A673 (cell line): Measurements from ENCODE around the gene SERTAD2. TPM values are rescaled to one million over a fixed set of nuclear protein-coding genes. Genes with fewer than 3 reads are reported as not detected.

Experiments
- BruUV-seq: library from RNA; stranded (reverse); fragments of 400-500 nt; replicated peaks from 2 replicates; lab custom pipeline; 2021; lab: Mats Ljungman, UMichigan
- CTCF ChIA-PET: fragments of 300-600 bp; sonication (Branson Sonifier 250); formaldehyde crosslinking; loops from one replicate; lab custom pipeline; 2022; ENCODE audit warnings: antibody characterized with exemption; lab: Charles Lee
- POLR2A ChIA-PET: fragments of 300-600 bp; sonication (Branson Sonifier 250); formaldehyde crosslinking; loops from one replicate; lab custom pipeline; 2022; ENCODE audit warnings: antibody characterized with exemption; ENCODE audit not compliant: low non-redundant PET; lab: Charles Lee
- DNase-seq: peaks from one replicate; pipeline ENCODE4 v3.0.0-alpha.2; 2015; ENCODE audit warnings: low spot score
- H3K27ac ChIP-seq: fragments of 200-600 bp; sonication (generic); 2 replicates; pipeline ENCODE4 v1.5.1; 2016; ENCODE audit warnings: mixed run types, low read depth, mild to moderate bottlenecking, mixed read lengths, antibody characterized with exemption, low read length; ENCODE audit not compliant: poor library complexity, severe bottlenecking
- H3K27me3 ChIP-seq: fragments of 200-600 bp; sonication (generic); replicated peaks from 2 replicates; pipeline ENCODE4 v1.6.1; 2017; ENCODE audit warnings: mixed run types, low read depth, mild to moderate bottlenecking, mixed read lengths, antibody characterized with exemption, low read length; ENCODE audit not compliant: insufficient read depth, poor library complexity
- H3K36me3 ChIP-seq: fragments of 200-600 bp; sonication (generic); 2 replicates; pipeline ENCODE4 v1.6.1; 2016; ENCODE audit warnings: mixed run types, mild to moderate bottlenecking, mixed read lengths, antibody characterized with exemption, low read length; ENCODE audit not compliant: insufficient read depth, poor library complexity, severe bottlenecking
- H3K4me1 ChIP-seq: fragments of 200-600 bp; sonication (generic); 2 replicates; pipeline ENCODE4 v1.6.1; 2017; ENCODE audit warnings: mixed run types, mild to moderate bottlenecking, mixed read lengths, antibody characterized with exemption, low read length; ENCODE audit not compliant: insufficient read depth, poor library complexity, severe bottlenecking
- H3K4me3 ChIP-seq: fragments of 200-600 bp; sonication (generic); 2 replicates; pipeline ENCODE4 v1.5.1; 2016; ENCODE audit warnings: low read depth, mixed run types, mild to moderate bottlenecking, mixed read lengths, low read length; ENCODE audit not compliant: poor library complexity, severe bottlenecking
- H3K9me3 ChIP-seq: fragments of 200-600 bp; sonication (generic); 2 replicates; pipeline ENCODE4 v1.6.1; 2016; ENCODE audit warnings: mixed run types, low read depth, mild to moderate bottlenecking, mixed read lengths, antibody characterized with exemption, low read length; ENCODE audit not compliant: poor library complexity, severe bottlenecking
- CTCF ChIP-seq: fragments of 300-800, 200-600 bp; sonication (generic); conservative IDR thresholded peaks from 2 replicates; pipeline ENCODE4 v1.5.1; 2017; ENCODE audit warnings: low read depth, mild to moderate bottlenecking, antibody characterized with exemption, low read length, moderate library complexity, mixed read lengths
- EZH2 ChIP-seq: fragments of 200-600 bp; sonication (generic); IDR thresholded peaks from 2 replicates; pipeline ENCODE4 v1.6.1; 2017; ENCODE audit warnings: borderline replicate concordance, low read depth, mild to moderate bottlenecking, mixed read lengths, antibody characterized with exemption, low read length; ENCODE audit not compliant: poor library complexity, severe bottlenecking
- intact Hi-C: fragments of 100-400 bp; cut with micrococcal nuclease; formaldehyde crosslinking; loops from one replicate; pipeline ENCODE4 v1.10.0; 2022; ENCODE audit not compliant: unreplicated experiment
- total RNA-seq: library from RNA; stranded (reverse); gene quantifications from 2 replicates; pipeline ENCODE4 v1.2.3, GENCODE V29; 2021

Gene SERTAD2
- total RNA-seq, 1 experiment from 2014 or later = 22.2 TPM

DNA sequence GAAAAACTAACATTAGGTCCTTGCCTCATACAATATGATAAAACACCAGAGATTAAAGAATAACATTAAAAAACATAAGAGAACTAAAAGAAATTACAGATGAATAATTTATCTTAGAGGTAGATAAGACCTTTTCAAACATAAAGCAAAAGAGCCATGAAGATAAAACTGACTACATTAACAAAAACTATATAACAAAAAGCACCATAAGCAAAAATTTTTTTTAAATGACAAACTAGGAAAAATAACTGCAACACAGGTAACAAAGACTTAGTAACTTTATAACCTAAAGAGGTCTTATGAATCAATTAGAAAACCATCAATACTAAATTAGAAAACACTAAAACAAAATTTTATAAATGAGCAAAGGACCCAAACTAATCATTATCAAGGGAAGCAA lies 16.3 kb upstream of the SERTAD2 start:
- CTCF ChIA-PET = no interaction called here

DNA sequence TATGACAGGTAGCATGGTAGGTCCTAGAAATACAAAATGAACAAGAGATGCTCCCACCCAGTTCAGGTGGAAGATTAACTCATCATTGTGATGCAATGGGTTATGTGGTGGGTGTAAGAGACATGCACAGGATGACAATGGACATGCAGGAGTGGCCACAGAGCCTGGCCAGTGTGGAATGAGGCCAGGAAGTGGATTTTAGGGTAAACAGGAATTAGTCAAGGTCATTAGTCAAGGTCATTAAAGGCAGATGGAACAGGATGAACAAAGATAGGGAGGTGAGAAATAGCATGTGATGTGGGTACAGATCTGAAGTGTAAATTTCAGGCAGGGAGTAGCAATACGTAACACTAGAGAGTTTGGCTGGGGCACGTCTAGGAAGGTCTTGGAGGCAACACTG lies 15.6 kb upstream of the SERTAD2 start:
- no TSS peak for BruUV-seq
- ChIA-PET CTCF (no interaction called here), POLR2A (no interaction called here)
- H3K4me1 ChIP-seq = no peaks in the 10 kb centered on the region
- no peak for TF ChIP-seq CTCF
- no peak for TF ChIP-seq EZH2
- H3K4me3 ChIP-seq = no peak overlapping the region
- no peak for DNase-seq
- intact Hi-C loops = no loop called here
- no peaks in the 10 kb centered on the region for H3K36me3 ChIP-seq
- H3K9me3 ChIP-seq = no peaks in the 10 kb centered on the region
- H3K27ac ChIP-seq = no peak overlapping the region
- no peaks in the 10 kb centered on the region for H3K27me3 ChIP-seq

More for the DNA sequence above, 16.3 kb upstream of the SERTAD2 start:
- DNase-seq = no peak
- H3K36me3 ChIP-seq = no peaks in the 10 kb centered on the region
- no peaks in the 10 kb centered on the region for H3K4me1 ChIP-seq
- H3K9me3 ChIP-seq = no peaks in the 10 kb centered on the region
- no peak overlapping the region for H3K27ac ChIP-seq
- intact Hi-C loops = no loop called here
- no peaks in the 10 kb centered on the region for H3K27me3 ChIP-seq
- POLR2A ChIA-PET = no interaction called here
- no peak overlapping the region for H3K4me3 ChIP-seq
- no peak for TF ChIP-seq CTCF
- no peak for TF ChIP-seq EZH2
- no TSS peak for BruUV-seq

- ChIA-PET CTCF (no interaction called here), POLR2A (no interaction called here)
- TF ChIP-seq CTCF = no peak
- no peak for TF ChIP-seq EZH2
- intact Hi-C loops = no loop called here
- no peak overlapping the region for H3K4me3 ChIP-seq
- DNase-seq = no peak
- no peaks in the 10 kb centered on the region for H3K4me1 ChIP-seq
- H3K9me3 ChIP-seq = no peaks in the 10 kb centered on the region
- H3K27ac ChIP-seq = no peak overlapping the region
- no peaks in the 10 kb centered on the region for H3K27me3 ChIP-seq
- no TSS peak for BruUV-seq
- no peaks in the 10 kb centered on the region for H3K36me3 ChIP-seq
These were observed 14.8 kb upstream of the SERTAD2 start for GRCh38 chr2:64668542-64668941.
